ENCODE data around the gene MLKL.

MLKL gene

DNA sequence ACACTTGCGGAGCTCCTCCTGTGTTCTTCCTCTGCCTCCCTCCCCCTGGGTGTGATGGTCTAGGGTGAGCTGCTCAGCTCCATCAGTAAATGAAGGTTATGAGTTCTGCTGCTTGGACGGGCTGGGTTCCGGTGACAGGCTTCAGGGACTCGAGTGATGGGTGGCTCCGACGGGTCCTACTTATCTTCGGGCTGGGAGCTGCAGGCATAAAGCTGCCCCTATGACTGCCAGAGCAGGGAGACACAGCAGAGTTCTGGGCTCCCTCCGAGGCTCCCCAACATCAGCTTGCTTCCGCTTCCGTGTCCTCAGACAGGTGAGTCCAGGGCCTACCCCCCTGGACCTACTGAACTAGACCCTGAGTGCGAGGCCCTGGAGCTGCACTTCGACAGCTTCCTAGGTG lies 11.3 kb upstream of the MLKL start:
- H3K4me3 ChIP-seq (ENCODE audit: low read length): no peak overlapping the region
- H3K9ac ChIP-seq (ENCODE audit: low read length): no peak overlapping the region
- no peaks in the 10 kb centered on the region for H3K9me3 ChIP-seq (ENCODE audit: insufficient read depth, low read length)
- no peak for TF ChIP-seq EZH2phosphoT487 (IDR thresholded peaks at IDR 0.05; ENCODE audit: low read depth)
- TF ChIP-seq, protein P1, sequence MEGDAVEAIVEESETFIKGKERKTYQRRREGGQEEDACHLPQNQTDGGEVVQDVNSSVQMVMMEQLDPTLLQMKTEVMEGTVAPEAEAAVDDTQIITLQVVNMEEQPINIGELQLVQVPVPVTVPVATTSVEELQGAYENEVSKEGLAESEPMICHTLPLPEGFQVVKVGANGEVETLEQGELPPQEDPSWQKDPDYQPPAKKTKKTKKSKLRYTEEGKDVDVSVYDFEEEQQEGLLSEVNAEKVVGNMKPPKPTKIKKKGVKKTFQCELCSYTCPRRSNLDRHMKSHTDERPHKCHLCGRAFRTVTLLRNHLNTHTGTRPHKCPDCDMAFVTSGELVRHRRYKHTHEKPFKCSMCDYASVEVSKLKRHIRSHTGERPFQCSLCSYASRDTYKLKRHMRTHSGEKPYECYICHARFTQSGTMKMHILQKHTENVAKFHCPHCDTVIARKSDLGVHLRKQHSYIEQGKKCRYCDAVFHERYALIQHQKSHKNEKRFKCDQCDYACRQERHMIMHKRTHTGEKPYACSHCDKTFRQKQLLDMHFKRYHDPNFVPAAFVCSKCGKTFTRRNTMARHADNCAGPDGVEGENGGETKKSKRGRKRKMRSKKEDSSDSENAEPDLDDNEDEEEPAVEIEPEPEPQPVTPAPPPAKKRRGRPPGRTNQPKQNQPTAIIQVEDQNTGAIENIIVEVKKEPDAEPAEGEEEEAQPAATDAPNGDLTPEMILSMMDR (IDR thresholded peaks at IDR 0.05; ENCODE audit: low read depth, low read length): no peak
- H3K27ac ChIP-seq (ENCODE audit: low read length): no peak overlapping the region
- no peak overlapping the region for H3K4me2 ChIP-seq (ENCODE audit: low read length)
- H3K79me2 ChIP-seq (ENCODE audit: low read length): no peaks in the 10 kb centered on the region
- H2AFZ ChIP-seq (ENCODE audit: low read depth, low read length): no peak overlapping the region
- H3K27me3 ChIP-seq (ENCODE audit: low read depth, low read length): peaks cover 8% of the 10 kb centered on the region; the same call in 1 of the 2 replicates
- H3K4me1 ChIP-seq (ENCODE audit: low read length): no peaks in the 10 kb centered on the region
- no peaks in the 10 kb centered on the region for H3K36me3 ChIP-seq (replicated peaks; ENCODE audit: low read depth, low read length)
- H4K20me1 ChIP-seq (ENCODE audit: insufficient read depth, low read length): no peaks in the 10 kb centered on the region

DNA sequence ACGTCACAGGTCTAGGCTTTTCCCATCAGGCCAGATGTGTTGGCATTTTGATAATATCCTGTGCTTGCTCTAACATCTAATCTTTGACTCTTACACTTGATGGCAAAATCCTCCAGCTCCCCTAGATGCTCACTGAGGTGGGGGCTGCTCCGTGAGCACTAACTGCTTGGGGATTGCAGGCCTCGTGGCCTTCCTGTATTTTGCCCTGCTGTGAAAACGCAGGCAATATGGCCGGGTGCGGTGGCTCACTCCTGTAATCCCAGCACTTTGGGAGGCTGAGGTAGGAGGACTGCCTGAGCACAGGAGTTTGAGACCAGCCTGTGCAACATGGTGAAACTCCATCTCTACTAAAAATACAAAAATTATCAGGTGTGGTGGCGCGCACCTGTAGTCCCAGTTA lies 9.7 kb upstream of the MLKL start:
- no peak overlapping the region for H3K9ac ChIP-seq (ENCODE audit: low read length)
- no peak overlapping the region for H3K4me2 ChIP-seq (ENCODE audit: low read length)
- H3K36me3 ChIP-seq (replicated peaks; ENCODE audit: low read depth, low read length): no peaks in the 10 kb centered on the region
- H2AFZ ChIP-seq (ENCODE audit: low read depth, low read length): no peak overlapping the region
- peaks cover 8% of the 10 kb centered on the region; the same call in 1 of the 2 replicates for H3K27me3 ChIP-seq (ENCODE audit: low read depth, low read length)
- no peaks in the 10 kb centered on the region for H3K4me1 ChIP-seq (ENCODE audit: low read length)
- no peak overlapping the region for H3K27ac ChIP-seq (ENCODE audit: low read length)
- TF ChIP-seq EZH2phosphoT487 (IDR thresholded peaks at IDR 0.05; ENCODE audit: low read depth): no peak
- TF ChIP-seq, protein P1 (IDR thresholded peaks at IDR 0.05; ENCODE audit: low read depth, low read length): no peak
- H3K9me3 ChIP-seq (ENCODE audit: insufficient read depth, low read length): no peaks in the 10 kb centered on the region
- no peaks in the 10 kb centered on the region for H3K79me2 ChIP-seq (ENCODE audit: low read length)
- H3K4me3 ChIP-seq (ENCODE audit: low read length): no peak overlapping the region
- H4K20me1 ChIP-seq (ENCODE audit: insufficient read depth, low read length): no peaks in the 10 kb centered on the region

DNA sequence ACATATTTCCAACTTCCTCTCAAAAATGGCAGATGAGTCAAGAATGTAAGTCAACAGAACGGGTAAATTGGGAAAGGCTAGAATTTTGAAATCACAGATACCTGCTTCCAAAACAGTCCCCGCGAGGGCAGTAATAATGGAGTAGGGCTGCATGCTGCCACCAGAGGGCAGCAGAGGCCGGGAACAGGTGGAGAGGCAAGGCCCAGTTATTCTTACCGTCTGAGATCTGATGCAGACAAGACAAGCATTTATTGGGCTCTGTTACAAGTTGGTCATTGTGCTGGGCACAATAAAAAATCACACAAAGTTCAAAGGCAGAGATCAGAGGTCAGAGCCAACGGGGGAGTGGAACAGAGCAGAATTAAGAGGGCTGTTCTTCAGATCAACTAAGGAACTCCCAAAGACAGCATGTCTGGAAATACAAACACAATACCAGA lies 8.8 kb upstream of the MLKL start:
- Histone ChIP-seq H4K20me1 (ENCODE audit: insufficient read depth, low read length) (no peaks in the 10 kb centered on the region), H3K4me1 (ENCODE audit: low read length) (no peaks in the 10 kb centered on the region), H3K4me3 (ENCODE audit: low read length) (no peak overlapping the region), H3K79me2 (ENCODE audit: low read length) (no peaks in the 10 kb centered on the region), H3K9ac (ENCODE audit: low read length) (no peak overlapping the region), H3K36me3 (replicated peaks; ENCODE audit: low read depth, low read length) (no peaks in the 10 kb centered on the region), H2AFZ (ENCODE audit: low read depth, low read length) (no peak overlapping the region), H3K27me3 (ENCODE audit: low read depth, low read length) (peaks cover 8% of the 10 kb centered on the region; the same call in 1 of the 2 replicates), H3K9me3 (ENCODE audit: insufficient read depth, low read length) (no peaks in the 10 kb centered on the region), H3K4me2 (ENCODE audit: low read length) (0 out of 2 replicates have a peak overlapping the region, but pooled peaks have one; percentile 12), H3K27ac (ENCODE audit: low read length) (no peak overlapping the region)
- TF ChIP-seq EZH2phosphoT487 (IDR thresholded peaks at IDR 0.05; ENCODE audit: low read depth): no peak
- TF ChIP-seq, protein P1 (IDR thresholded peaks at IDR 0.05; ENCODE audit: low read depth, low read length): peak; percentile 98

DNA sequence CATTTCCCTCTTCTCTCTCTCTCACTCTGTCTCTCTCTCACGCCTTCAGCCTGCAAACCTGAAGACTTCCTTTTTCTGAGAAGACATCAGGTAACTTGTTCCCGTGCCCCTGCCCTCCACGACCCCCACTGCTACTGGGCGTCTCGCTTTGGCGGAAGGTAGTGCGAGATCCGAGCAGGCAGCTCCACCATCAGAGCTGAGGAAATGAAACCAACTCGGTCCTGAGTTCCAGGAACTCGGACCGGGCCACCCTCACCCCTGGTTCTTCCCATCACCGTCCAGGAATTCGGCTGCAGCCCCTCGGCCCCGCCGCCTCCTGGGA lies 585 bp downstream of the MLKL start:
- H3K4me1 ChIP-seq (ENCODE audit: low read length): peaks cover 35% of the 10 kb centered on the region
- H4K20me1 ChIP-seq (ENCODE audit: insufficient read depth, low read length): no peaks in the 10 kb centered on the region
- peak overlapping the region; percentile 86 for H3K4me3 ChIP-seq (ENCODE audit: low read length)
- H3K9me3 ChIP-seq (ENCODE audit: insufficient read depth, low read length): no peaks in the 10 kb centered on the region
- no peaks in the 10 kb centered on the region for H3K79me2 ChIP-seq (ENCODE audit: low read length)
- no peaks in the 10 kb centered on the region for H3K27me3 ChIP-seq (ENCODE audit: low read depth, low read length)
- no peaks in the 10 kb centered on the region for H3K36me3 ChIP-seq (replicated peaks; ENCODE audit: low read depth, low read length)
- peak overlapping the region; percentile 94 for H2AFZ ChIP-seq (ENCODE audit: low read depth, low read length)
- peak overlapping the region; percentile 87 for H3K27ac ChIP-seq (ENCODE audit: low read length)
- peak overlapping the region; percentile 69 for H3K9ac ChIP-seq (ENCODE audit: low read length)
- TF ChIP-seq, protein P1 (IDR thresholded peaks at IDR 0.05; ENCODE audit: low read depth, low read length): no peak
- no peak for TF ChIP-seq EZH2phosphoT487 (IDR thresholded peaks at IDR 0.05; ENCODE audit: low read depth)
- peak overlapping the region; percentile 99 for H3K4me2 ChIP-seq (ENCODE audit: low read length)

All from OCI-LY3 (cell line).